ENCODE measurements around the gene FEM1B. TPM values are rescaled to one million over a fixed set of nuclear protein-coding genes. Genes with fewer than 3 reads are reported as not detected.

The FEM1B gene
- total RNA-seq, 1 experiment from 2014 or later = 47.3 TPM

- ChIA-PET CTCF (no interaction called here), POLR2A (ENCODE audit: low non-redundant PET) (no interaction called here)
- Histone ChIP-seq H3K36me3 (ENCODE audit: insufficient read depth, low read length, poor library complexity, severe bottlenecking) (no peaks in the 10 kb centered on the region), H3K9me3 (ENCODE audit: low read depth, low read length, poor library complexity, severe bottlenecking) (no peaks in the 10 kb centered on the region), H3K4me3 (ENCODE audit: low read depth, low read length, poor library complexity, severe bottlenecking) (no peak overlapping the region), H3K27ac (ENCODE audit: low read depth, low read length, poor library complexity, severe bottlenecking) (no peak overlapping the region), H3K27me3 (replicated peaks; ENCODE audit: insufficient read depth, low read depth, low read length, poor library complexity) (no peaks in the 10 kb centered on the region), H3K4me1 (ENCODE audit: insufficient read depth, low read length, poor library complexity, severe bottlenecking) (no peaks in the 10 kb centered on the region)
- no TSS peak for BruUV-seq (replicated peaks)
- TF ChIP-seq CTCF (conservative IDR thresholded peaks at IDR 0.05; ENCODE audit: low read depth, low read length) = no peak
- no peak for TF ChIP-seq EZH2 (IDR thresholded peaks at IDR 0.05; ENCODE audit: borderline replicate concordance, low read depth, low read length, poor library complexity, severe bottlenecking)
- no peak for DNase-seq (ENCODE audit: low spot score)
- intact Hi-C loops (cut with micrococcal nuclease; ENCODE audit: unreplicated experiment) = no loop called here
Measured at GRCh38 chr15:68341760-68342725, 64.5 kb downstream of the FEM1B start.

GRCh38 chr15:68343579-68344225 is 66.2 kb downstream of the FEM1B start:
- Histone ChIP-seq H3K27me3 (replicated peaks; ENCODE audit: insufficient read depth, low read depth, low read length, poor library complexity) (no peaks in the 10 kb centered on the region), H3K36me3 (ENCODE audit: insufficient read depth, low read length, poor library complexity, severe bottlenecking) (no peaks in the 10 kb centered on the region), H3K4me1 (ENCODE audit: insufficient read depth, low read length, poor library complexity, severe bottlenecking) (no peaks in the 10 kb centered on the region), H3K9me3 (ENCODE audit: low read depth, low read length, poor library complexity, severe bottlenecking) (no peaks in the 10 kb centered on the region), H3K27ac (ENCODE audit: low read depth, low read length, poor library complexity, severe bottlenecking) (no peak overlapping the region), H3K4me3 (ENCODE audit: low read depth, low read length, poor library complexity, severe bottlenecking) (no peak overlapping the region)
- TF ChIP-seq CTCF (conservative IDR thresholded peaks at IDR 0.05; ENCODE audit: low read depth, low read length) (no peak), EZH2 (IDR thresholded peaks at IDR 0.05; ENCODE audit: borderline replicate concordance, low read depth, low read length, poor library complexity, severe bottlenecking) (no peak)
- no peak for DNase-seq (ENCODE audit: low spot score)
- POLR2A ChIA-PET (ENCODE audit: low non-redundant PET) = no interaction called here
- no TSS peak for BruUV-seq (replicated peaks)
- CTCF ChIA-PET = no interaction called here
- intact Hi-C loops (cut with micrococcal nuclease; ENCODE audit: unreplicated experiment) = no loop called here

GRCh38 chr15:68344600-68344999 is 67.1 kb downstream of the FEM1B start:
- DNase-seq (ENCODE audit: low spot score) = no peak
- no peak overlapping the region for H3K27ac ChIP-seq (ENCODE audit: low read depth, low read length, poor library complexity, severe bottlenecking)
- no peak for TF ChIP-seq CTCF (conservative IDR thresholded peaks at IDR 0.05; ENCODE audit: low read depth, low read length)
- TF ChIP-seq EZH2 (IDR thresholded peaks at IDR 0.05; ENCODE audit: borderline replicate concordance, low read depth, low read length, poor library complexity, severe bottlenecking) = no peak
- no peaks in the 10 kb centered on the region for H3K27me3 ChIP-seq (replicated peaks; ENCODE audit: insufficient read depth, low read depth, low read length, poor library complexity)
- BruUV-seq (replicated peaks) = no TSS peak
- H3K9me3 ChIP-seq (ENCODE audit: low read depth, low read length, poor library complexity, severe bottlenecking) = no peaks in the 10 kb centered on the region
- no peaks in the 10 kb centered on the region for H3K36me3 ChIP-seq (ENCODE audit: insufficient read depth, low read length, poor library complexity, severe bottlenecking)
- POLR2A ChIA-PET (ENCODE audit: low non-redundant PET) = no interaction called here
- intact Hi-C loops (cut with micrococcal nuclease; ENCODE audit: unreplicated experiment) = no loop called here
- no peak overlapping the region for H3K4me3 ChIP-seq (ENCODE audit: low read depth, low read length, poor library complexity, severe bottlenecking)
- CTCF ChIA-PET = no interaction called here
- H3K4me1 ChIP-seq (ENCODE audit: insufficient read depth, low read length, poor library complexity, severe bottlenecking) = no peaks in the 10 kb centered on the region

Other genes with a start within 250 kb of the FEM1B start
- 37.5 and 40.2 TPM in 2 replicates for gene PIAS1, start 223.4 kb upstream of the FEM1B start, total RNA-seq (2021)
- 9.1 and 13.8 TPM in 2 replicates for gene CALML4, start 72.4 kb upstream of the FEM1B start, total RNA-seq (2021)
- gene CLN6, start 48.0 kb upstream of the FEM1B start, total RNA-seq (2021) = 75.4 and 84.7 TPM in 2 replicates
- gene ITGA11, start 154.4 kb downstream of the FEM1B start, total RNA-seq (2021) = 0.17 and 0.45 TPM in 2 replicates

Measured in A673 (cell line).